Activated CD8-positive, alpha-beta memory T cell treated with anti-CD3 and anti-CD28 coated beads for 4 hours (primary cell): ENCODE results near the gene TCEA2.

ENCODE experiments used
- DNase-seq, 2 donors: peaks; one replicate each; pipeline ENCODE4 v3.0.0-alpha.2; 2020; ENCODE audit warnings: low read depth in 2 of 2

The TCEA2 gene

DNA sequence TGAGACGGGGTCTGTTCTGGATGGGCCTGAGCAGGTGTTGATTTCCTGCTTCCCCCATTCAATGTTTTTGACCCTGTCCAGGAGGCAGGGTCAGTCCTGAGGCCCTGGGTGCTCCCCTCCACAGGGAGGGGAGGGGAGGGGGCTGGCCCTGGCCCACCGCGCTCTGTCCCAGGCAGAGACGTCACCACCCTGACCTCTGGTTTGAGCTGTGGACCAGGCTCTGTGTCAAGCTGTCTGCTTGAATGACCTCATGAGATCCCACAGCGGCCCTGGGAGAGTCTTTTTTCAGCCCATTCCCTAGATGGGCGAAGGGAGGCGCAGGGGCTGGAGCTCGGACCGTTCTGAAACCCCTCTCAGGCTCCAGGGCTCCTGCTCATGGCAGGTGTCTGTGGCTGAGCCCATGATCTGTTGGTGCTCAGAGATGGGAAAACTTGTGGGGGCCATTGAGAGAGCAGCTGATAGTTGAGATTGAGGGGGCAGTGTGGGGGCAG, 30.1 kb downstream of the TCEA2 start:
- DNase-seq, result no peak

DNA sequence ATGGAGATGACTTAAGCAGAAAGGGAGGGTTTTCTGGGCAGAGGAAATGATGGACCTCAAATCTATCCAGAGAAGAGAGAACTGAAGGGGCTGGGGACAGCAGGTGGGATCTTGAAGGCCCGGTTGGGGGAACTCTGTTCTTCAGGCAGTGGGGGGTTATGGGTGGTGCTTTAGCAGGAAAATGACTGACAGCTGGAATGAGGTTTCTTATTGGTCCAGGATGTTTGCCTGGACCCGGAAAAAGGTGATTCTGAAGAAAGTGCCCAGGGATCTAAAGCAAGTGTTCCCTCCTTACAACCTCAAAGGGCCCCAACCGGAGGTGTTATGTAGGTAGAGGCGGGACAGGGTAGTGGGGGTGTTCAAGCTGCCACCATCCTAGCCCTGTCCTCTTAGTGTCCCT, 32.5 kb downstream of the TCEA2 start:
- DNase-seq, result no peak

DNA sequence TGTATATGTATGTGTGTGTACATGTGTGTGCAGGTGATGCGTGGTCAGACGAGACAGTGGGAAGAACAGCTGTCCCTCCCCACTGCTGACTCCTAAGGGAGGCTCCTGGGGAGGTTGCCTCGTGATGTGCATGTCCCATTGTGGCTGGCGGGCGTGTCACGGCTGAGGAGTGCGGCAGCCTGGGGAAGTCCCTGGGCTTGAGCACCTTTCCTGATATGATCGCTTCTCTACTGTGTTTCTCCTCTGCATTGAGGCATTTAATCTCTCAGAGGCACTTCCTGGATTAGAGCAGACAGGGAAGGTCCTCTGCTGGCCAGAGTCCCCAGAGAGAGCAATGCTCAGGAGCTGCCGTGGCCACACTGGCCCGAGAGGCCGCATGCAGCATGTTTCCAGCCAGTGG, 32.9 kb downstream of the TCEA2 start:
- DNase-seq, result no peak

DNA sequence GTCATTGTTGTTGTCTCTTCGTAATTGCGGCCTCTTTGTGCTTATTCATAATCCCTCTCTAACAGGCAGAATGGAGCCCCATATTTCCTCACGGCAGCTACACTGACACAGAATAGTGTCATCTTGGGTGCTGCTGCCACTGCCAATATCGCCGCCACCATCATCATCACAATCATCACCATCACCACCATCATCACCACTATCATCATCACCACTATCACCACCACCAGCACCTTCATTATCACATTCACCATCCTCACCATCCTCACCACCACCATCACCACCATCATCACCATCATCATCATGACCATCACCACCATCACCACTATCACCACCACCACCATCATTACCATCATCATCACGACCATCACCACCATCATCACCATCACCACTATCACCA, 33.5 kb downstream of the TCEA2 start:
- no peak for DNase-seq

DNA sequence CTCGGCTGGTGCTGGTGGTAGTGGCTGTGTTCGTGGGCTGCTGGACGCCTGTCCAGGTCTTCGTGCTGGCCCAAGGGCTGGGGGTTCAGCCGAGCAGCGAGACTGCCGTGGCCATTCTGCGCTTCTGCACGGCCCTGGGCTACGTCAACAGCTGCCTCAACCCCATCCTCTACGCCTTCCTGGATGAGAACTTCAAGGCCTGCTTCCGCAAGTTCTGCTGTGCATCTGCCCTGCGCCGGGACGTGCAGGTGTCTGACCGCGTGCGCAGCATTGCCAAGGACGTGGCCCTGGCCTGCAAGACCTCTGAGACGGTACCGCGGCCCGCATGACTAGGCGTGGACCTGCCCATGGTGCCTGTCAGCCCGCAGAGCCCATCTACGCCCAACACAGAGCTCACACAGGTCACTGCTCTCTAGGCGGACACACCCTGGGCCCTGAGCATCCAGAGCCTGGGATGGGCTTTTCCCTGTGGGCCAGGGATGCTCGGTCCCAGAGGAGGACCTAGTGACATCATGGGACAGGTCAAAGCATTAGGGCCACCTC, 35.5 kb downstream of the TCEA2 start:
- DNase-seq, result no peak

DNA sequence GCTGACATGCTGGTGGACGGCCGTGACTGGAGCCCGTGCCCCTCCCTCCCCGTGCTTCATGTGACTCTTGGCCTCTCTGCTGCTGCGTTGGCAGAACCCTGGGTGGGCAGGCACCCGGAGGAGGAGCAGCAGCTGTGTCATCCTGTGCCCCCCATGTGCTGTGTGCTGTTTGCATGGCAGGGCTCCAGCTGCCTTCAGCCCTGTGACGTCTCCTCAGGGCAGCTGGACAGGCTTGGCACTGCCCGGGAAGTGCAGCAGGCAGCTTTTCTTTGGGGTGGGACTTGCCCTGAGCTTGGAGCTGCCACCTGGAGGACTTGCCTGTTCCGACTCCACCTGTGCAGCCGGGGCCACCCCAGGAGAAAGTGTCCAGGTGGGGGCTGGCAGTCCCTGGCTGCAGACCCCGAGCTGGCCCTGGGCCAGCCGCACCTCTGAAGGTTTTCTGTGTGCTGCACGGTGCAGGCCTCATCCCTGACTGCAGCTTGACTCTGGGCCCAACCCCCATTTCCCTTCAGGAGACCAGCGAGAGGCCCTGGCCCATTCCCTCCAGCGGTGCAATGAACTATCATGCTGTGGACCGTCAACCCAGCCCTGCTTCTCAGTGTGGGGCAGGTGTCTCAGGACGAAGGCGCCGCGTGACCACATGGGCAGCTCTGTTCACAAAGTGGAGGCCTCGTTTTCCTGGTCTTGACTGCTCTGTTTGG, 36.2 kb downstream of the TCEA2 start:
- no peak for DNase-seq

DNA sequence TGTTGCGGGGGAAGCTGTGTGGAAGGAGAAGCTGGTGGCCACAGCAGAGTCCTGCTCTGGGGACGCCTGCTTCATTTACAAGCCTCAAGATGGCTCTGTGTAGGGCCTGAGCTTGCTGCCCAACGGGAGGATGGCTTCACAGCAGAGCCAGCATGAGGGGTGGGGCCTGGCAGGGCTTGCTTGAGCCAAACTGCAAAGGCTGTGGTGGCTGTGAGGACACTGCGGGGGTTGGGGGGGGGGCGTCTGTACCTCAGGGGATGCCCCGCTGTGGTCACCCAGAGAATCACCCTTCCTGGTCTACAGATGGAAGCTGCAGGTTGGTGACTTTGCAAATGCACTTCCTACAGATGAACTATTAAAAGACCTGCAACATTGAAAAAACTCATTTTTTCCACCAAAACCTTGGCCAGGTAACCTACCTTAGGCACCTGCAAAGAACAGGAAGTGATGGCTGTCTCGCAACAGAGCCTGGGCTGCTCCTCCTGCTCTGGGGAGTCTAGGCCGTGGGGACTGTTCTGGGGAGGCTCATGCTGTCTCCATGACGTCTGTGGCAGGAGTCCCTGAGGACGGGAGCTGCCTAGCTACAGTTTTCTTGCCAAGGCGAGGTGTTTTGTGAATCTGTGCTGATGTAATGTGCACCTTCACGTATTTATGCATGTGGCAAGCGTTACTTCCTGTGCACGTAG, 37.0 kb downstream of the TCEA2 start:
- no peak for DNase-seq

DNA sequence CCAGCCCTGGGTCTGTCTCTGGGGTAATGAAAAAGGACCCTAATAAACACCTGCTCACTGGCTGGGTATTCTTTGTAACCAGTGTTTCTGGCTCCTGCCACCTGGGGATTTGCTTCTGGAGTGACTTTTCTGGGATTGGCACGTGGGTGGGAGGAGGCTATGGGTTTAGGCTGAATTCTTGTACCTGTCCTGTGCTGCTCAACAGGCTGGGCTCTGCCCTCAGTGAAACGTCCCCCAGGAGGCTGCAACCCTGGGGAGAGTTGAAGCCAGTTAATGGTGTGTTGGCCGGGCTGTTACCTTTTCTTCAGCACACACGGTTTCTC, 37.5 kb downstream of the TCEA2 start:
- no peak for DNase-seq

DNA sequence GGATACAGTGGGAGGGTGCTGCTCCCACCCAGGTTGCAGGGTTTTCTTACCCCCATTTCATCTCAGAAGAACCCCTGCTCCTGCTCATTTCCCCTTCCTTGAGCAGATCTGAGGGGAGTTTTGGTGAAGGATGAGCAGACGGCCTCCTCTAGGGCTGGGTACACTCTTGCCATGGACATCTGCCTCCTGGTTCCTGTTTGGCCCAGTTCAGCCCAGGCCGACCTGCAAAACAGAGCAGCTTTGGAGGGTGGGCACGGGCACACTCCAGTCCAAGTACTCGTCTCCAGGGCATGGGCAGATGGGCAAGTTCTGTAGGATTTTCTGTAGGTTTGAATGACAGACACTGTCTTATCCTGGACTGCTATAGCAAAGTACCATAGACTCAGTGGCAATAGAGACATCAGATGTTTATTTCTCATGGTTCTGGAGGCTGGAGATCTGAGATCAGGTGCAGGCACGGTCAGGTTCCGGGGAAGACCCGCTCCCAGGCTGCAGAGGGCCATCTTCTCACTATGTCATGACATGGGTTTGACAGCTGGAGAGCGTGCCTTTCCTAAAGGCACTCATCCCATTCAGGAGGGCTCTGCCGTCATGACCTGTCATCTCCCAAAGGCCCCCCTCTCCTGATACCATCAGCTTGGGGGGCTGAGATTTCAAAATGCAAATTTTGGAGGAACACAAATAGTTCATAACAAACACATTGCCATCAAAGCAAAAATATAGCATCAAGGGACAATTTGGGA, 38.1 kb downstream of the TCEA2 start:
- no peak for DNase-seq

DNA sequence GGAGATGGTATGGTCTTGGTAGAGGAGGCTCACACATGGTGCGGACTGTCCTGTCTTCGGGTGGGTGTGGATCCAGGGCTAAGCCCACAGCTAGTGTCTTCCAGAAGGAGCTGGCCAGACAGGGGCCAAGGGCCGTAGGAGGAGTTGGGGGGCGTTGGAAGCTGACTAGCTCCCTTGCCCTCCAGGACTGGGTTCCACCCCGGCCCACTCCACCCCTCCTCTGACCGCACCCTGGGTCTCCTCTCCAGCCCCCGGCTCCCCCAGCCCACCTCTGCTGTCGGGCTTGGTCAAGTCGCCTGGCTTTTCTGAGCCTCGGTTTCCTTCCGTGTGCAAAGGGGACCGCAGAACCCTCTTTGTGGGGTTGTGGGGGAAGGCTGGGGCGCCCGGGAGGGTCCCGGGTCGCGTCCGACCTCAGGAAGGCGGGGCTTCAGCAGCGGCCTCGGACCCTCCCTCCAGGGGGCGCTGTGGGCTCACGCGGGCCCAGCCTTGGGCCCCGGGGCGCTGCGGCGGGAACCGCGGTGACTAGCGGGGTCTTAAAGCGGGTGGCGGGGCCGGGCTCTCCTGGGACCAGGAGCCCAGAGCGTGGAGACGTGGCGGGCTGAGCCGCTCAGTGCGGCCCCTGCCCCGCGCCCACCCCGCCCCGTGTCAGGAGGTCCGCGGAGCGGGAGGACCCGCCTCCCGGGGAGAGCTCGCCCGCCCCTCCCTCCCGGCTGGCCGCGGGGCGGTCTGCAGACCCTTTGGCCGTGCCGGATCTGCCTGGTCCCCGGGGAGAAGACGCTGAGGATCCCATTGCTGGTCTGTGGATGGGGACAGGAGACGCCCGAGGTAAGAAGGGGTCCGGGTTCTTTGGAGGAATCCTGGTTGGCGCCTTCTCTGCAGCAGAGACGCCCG, 39.0 kb downstream of the TCEA2 start:
- peak in 1 of 2 donors; percentile 44 for DNase-seq

DNA sequence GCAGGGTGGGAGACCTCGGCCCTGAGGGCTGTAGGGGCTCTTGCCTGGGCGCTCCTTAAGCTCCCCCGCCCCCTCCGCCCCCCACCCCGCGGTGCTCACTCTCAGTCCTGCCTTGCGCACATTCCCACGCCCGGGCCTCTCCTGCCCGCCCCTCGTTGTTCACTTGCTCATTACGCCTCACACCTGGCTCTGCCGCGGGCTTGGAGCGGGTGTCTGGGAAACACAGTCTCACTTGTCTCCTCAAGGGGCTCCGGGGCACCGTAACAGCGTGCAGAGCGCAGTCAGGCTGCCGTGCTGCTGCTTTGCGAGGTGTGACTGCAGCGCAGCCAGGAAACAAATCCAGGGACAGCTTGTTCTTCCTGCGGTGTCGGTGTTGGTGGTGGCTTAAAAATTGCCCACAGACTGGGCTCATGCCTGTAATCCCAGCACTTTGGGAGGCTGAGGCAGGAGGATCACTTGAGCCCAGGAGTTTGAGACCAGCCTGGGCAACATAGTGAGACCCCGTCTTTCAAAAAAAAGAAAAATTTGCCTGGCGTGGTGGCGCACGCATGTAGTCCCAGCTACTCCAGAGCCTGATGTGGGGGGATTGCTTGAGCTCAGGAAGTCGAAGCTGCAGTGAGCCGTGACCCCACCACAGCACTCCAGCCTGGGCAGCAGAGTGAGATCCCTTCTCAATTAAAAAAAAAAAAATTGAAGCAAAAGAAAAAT, 39.8 kb downstream of the TCEA2 start:
- DNase-seq, result no peak

DNA sequence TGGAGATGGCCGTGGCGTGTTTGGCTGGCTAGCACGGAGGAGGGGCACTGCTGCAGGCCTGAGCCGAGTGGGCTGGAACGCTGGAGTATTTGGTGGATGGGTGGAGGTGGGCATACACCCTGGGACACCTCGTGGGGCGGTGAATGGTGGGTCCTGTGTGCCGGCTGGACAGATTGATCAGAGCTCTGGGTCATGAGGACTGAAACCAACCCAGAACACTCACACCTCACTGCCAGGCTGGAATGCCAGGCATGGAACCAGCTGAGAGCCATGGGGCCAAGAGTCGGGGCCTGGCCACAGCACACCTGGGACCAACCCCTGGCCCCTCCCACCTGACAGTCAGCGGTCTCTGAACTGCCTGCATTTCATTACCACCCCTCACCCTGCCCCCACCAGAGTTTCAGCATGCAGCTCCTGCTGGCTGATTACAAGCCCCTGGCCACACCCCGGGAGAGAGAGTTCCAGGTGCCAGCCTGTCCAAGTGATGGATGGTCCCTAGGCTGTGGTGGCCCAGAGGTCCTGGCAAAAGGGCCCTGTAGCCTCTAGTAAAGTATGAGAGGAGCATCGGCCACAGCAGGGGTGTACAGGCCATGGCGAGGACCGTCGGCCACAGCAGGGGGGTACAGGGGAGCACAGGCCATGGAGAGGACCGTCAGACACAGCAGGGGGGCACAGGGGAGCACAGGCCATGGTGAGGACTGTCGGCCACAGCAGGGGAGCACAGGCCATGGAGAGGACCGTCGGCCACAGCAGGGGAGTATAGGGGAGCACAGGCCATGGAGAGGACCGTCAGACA, 41.1 kb downstream of the TCEA2 start:
- DNase-seq, result no peak

DNA sequence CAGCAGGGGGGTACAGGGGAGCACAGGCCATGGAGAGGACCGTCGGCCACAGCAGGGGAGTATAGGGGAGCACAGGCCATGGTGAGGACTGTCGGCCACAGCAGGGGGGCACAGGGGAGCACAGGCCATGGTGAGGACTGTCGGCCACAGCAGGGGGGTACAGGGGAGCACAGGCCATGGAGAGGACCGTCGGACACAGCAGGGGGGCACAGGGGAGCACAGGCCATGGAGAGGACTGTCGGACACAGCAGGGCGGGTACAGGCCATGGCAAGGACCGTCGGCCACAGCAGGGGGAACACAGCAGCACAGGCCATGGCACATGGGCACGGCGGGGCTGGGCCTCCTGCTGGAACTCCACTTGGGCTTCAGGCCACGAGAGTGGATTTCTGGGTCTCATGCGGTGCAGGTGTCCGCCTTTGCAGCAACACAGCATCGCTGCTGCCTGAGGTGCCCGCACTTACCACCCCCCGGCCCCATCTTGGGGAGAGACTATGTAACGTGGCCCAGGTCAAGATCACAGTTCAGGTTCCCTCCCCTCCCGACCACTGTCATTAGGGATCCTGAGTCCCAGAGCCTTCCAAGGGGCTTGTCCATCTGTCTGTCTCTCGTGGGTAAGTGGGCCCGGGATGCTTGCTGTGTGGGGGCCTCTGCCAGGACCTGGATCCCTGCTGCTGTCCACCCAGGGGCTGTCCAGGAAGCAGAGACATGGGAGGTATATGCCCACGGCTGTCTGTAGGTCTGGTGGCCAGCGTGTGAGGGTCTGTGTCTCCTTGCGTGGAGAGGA, 41.9 kb downstream of the TCEA2 start:
- DNase-seq, result no peak

DNA sequence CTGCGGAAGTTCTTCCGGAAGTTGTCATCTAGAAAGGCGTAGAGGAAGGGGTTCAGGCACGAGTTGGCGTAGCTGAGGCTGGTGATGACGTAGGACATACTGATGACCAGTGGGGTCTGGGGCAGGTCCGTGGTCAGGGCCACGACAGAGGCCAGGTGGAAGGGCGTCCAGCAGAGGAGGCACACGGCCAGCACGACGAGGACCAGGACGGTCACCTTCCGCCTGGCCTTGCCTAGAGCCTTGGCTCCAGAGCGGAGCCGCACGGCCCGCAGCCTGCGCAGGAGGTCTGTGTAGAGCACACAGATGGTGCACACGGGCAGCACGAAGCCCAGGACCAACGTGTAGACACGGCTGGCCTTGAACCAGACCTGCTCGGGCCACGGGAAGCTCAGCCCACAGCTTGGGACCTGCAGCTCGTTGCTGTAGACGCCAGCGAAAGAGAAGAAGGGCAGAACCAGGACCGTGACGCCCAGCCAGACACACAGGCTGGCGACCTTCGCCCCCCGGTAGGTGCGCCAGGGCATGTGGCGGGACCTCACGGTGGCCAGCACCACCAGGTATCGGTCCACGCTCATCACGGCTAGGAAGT, 42.9 kb downstream of the TCEA2 start:
- DNase-seq, result no peak

DNA sequence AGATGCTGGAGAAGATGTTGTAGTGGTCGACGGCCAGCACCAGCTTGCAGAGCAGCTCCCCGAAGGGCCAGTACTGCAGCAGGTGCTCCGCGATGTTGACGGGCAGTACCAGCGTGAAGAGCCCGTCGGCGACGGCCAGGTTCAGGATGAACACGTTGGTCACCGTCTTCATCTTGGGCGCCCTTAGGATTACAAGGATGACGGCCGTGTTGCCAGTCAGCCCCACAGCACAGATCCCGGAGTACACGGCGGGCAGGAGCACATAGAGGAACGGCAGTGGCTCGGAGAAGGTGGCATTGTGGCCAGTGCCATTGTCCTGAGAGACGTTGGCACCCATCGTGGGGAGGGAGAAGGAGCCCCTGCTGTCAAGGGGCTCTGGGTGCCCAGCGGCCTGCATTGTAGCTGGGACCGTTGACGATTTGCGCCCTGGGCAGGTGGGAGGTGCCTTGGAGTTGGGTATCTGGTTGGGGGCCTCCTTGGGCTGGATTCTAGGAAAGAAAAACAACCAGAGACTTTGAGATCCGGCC, 43.5 kb downstream of the TCEA2 start:
- DNase-seq, result no peak

DNA sequence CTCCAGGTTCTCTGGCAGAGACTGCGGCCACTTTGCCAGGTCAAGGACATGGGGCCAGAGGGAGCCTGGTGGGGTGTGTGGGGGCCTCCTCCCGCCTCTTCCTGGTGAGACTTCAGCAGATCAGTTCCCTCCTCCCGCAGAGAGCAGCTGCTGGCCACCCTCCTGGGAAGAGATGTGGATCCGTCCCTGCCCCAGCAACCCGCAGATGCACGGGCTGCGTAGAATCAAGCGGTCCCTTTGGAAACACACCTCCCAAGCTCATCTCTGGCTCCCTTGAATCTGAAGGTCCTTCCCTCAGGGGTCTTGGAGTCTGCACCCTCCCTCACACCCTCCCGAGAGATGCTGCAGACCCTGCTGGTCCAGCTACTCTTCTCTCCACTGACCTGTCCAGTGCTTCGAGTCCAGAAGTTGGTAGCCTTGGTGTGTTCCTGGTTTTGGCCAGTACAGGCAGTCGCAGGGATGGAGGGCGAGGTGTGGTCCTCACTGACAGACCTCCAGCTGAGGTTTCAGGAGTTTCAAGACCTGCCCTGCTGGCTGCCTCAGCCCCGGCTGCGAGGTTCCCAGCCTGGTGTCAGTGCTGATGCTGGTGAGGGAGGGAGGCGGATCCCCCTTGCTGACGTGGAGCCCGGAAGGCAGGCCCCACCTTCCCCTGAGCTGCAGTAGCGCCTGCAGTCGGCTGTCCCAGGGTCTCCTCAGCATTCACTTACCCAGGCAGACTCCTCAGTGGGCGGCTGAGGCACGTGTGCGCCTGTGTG, 44.2 kb downstream of the TCEA2 start, which contains the start of gene NPBWR2:
Gene NPBWR2, minus strand, starts transcription at position 585 of the 755 bp plus-strand sequence. CDS start 734 bp downstream, outside the sequence.
- no peak for DNase-seq

DNA sequence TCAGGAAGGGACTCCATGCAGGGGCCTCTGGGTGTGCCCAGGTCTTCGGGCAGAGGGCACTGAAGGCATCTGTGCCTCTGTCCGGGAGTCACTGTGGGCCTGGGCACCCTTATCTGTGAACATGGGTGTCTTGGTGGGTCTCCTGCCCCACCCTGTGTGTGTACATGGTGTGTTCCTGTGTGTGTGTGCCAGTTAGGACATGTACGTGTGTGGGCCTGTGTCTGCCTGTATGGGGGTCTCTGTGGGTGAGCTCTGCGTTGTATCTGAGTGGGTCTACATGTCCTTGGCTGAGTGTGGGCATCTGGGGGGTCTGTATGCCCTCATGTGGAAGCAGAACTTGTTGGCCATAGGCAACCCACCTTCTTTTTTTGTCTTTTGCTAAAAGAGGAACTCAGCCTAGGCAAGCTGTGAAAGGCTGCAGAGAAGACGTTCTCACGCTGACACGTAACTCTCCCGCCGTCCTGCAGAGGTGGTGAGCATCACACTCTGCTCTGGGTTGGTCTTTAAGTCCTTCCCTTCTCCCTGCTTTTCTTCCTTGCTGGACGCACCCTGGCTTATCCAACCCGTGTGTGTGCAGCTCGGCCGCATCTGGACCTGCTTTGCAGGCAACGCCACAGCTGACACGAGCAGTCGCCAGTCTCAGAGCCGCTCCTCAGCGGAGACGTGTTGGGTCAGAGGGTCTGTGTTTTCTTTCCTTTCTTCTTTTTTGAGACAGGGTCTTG, 44.9 kb downstream of the TCEA2 start:
- no peak for DNase-seq
